NB4 (cell line): ENCODE results near the gene DLG2.

Source experiments
- POLR2A ChIP-seq: IDR thresholded peaks from 2 replicates; pipeline ENCODE4 v1.6.1; 2011; ENCODE audit warnings: mild to moderate bottlenecking; ENCODE audit not compliant: insufficient read length; ENCODE audit errors: extremely low read depth
- TF ChIP-seq, protein P1 (sequence below): IDR thresholded peaks from one replicate; pipeline ENCODE4 v1.5.1; 2012; ENCODE audit warnings: low read depth, low read length

DNA sequence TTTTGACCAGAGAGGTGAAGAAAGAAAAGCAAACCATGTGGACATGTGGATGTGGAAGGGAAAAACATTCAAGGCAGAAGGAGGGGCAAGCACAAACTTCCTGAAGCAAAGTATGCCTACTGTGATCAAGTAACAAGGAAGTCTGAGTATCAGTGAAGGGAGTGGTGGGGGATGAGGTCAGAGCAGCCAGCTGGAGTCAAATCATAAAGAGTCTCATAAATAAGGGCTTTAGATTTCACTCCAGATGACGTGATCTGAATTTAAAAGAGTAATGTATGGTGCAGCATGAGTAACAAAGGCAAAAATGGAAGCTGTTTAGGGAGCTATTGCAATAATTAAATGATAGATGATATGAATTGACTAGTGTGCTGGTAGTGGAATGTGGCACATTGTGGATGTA, 1675.6 kb downstream of the DLG2 start:
- no peak for TF ChIP-seq POLR2A
- TF ChIP-seq, protein P1, sequence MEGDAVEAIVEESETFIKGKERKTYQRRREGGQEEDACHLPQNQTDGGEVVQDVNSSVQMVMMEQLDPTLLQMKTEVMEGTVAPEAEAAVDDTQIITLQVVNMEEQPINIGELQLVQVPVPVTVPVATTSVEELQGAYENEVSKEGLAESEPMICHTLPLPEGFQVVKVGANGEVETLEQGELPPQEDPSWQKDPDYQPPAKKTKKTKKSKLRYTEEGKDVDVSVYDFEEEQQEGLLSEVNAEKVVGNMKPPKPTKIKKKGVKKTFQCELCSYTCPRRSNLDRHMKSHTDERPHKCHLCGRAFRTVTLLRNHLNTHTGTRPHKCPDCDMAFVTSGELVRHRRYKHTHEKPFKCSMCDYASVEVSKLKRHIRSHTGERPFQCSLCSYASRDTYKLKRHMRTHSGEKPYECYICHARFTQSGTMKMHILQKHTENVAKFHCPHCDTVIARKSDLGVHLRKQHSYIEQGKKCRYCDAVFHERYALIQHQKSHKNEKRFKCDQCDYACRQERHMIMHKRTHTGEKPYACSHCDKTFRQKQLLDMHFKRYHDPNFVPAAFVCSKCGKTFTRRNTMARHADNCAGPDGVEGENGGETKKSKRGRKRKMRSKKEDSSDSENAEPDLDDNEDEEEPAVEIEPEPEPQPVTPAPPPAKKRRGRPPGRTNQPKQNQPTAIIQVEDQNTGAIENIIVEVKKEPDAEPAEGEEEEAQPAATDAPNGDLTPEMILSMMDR, result no peak
